HG02763 (cell line): ENCODE data around the gene MEF2D.

Experiments
- ATAC-seq: cut with Tn5 transposase; IDR thresholded peaks from one replicate; pipeline ENCODE4 v1.9.1; 2021; ENCODE audit warnings: mild to moderate bottlenecking, moderate library complexity; ENCODE audit not compliant: unreplicated experiment

The MEF2D gene

GRCh38 chr1:156525071-156525501 is 24.5 kb upstream of the MEF2D start:
- no peak for ATAC-seq

- no peak for ATAC-seq
Observed at GRCh38 chr1:156524481-156524869, 23.9 kb upstream of the MEF2D start.

- no peak for ATAC-seq
Observed at GRCh38 chr1:156523801-156524480, 23.4 kb upstream of the MEF2D start.

GRCh38 chr1:156522443-156522970 is 21.9 kb upstream of the MEF2D start:
- no peak for ATAC-seq

- ATAC-seq: no peak
Observed at GRCh38 chr1:156517748-156518147, 17.2 kb upstream of the MEF2D start.

GRCh38 chr1:156516821-156517220 is 16.2 kb upstream of the MEF2D start:
- ATAC-seq: no peak

- no peak for ATAC-seq
Observed at GRCh38 chr1:156515956-156516355, 15.4 kb upstream of the MEF2D start.

- ATAC-seq: no peak
Observed at GRCh38 chr1:156513185-156513584, 12.6 kb upstream of the MEF2D start.

- no peak for ATAC-seq
Observed at GRCh38 chr1:156511644-156512043, 11.1 kb upstream of the MEF2D start.

GRCh38 chr1:156510709-156511108 is 10.1 kb upstream of the MEF2D start:
- ATAC-seq: no peak

GRCh38 chr1:156509424-156510034 is 9.0 kb upstream of the MEF2D start:
- ATAC-seq: no peak

- no peak for ATAC-seq
Observed at GRCh38 chr1:156508955-156509234, 8.3 kb upstream of the MEF2D start.

GRCh38 chr1:156508205-156508954 is 7.8 kb upstream of the MEF2D start:
- no peak for ATAC-seq

- ATAC-seq: no peak
Observed at GRCh38 chr1:156506450-156506849, 5.9 kb upstream of the MEF2D start.

- ATAC-seq: no peak
Observed at GRCh38 chr1:156505679-156506298, 5.2 kb upstream of the MEF2D start.

GRCh38 chr1:156504821-156505678 is 4.5 kb upstream of the MEF2D start:
- ATAC-seq: peak; percentile 35

GRCh38 chr1:156504438-156504813 is 3.9 kb upstream of the MEF2D start:
- ATAC-seq: no peak

GRCh38 chr1:156503698-156504437 is 3.3 kb upstream of the MEF2D start:
- ATAC-seq: no peak

- ATAC-seq: no peak
Observed at GRCh38 chr1:156502894-156503697, 2.5 kb upstream of the MEF2D start.
